Ishikawa (cell line): ENCODE data around the gene SLC6A19.
A peak's percentile ranks its signal among the peaks of the same experiment; 100 is the strongest.

Experiments
- CEBPB ChIP-seq: IDR thresholded peaks from 2 replicates; pipeline ENCODE4 v1.6.1; 2012
- CREB1 ChIP-seq: IDR thresholded peaks from 2 replicates; pipeline ENCODE4 v1.6.1; 2012; ENCODE audit warnings: low read depth
- EGR1 ChIP-seq: IDR thresholded peaks from 2 replicates; pipeline ENCODE4 v1.6.1; 2012
- EP300 ChIP-seq: IDR thresholded peaks from 2 replicates; pipeline ENCODE4 v1.6.1; 2012; ENCODE audit warnings: borderline replicate concordance
- FOXM1 ChIP-seq: IDR thresholded peaks from 2 replicates; pipeline ENCODE4 v1.6.1; 2012; ENCODE audit warnings: low read depth, borderline replicate concordance
- MAX ChIP-seq: IDR thresholded peaks from 2 replicates; pipeline ENCODE4 v1.6.1; 2012
- NFIC ChIP-seq: IDR thresholded peaks from 2 replicates; pipeline ENCODE4 v1.6.1; 2012
- RAD21 ChIP-seq: IDR thresholded peaks from 2 replicates; pipeline ENCODE4 v1.6.1; 2012; ENCODE audit warnings: low read depth
- REST ChIP-seq: IDR thresholded peaks from 2 replicates; pipeline ENCODE4 v1.6.1; 2012; ENCODE audit warnings: low read depth, mild to moderate bottlenecking
- TAF1 ChIP-seq: IDR thresholded peaks from 2 replicates; pipeline ENCODE4 v1.6.1; 2012; ENCODE audit warnings: low read depth, mild to moderate bottlenecking
- TCF12 ChIP-seq: IDR thresholded peaks from 2 replicates; pipeline ENCODE4 v1.6.1; 2012; ENCODE audit warnings: low read depth
- TEAD4 ChIP-seq: IDR thresholded peaks from 2 replicates; pipeline ENCODE4 v1.6.1; 2012
- USF1 ChIP-seq: IDR thresholded peaks from 2 replicates; pipeline ENCODE4 v1.6.1; 2012
- YY1 ChIP-seq: IDR thresholded peaks from 2 replicates; pipeline ENCODE4 v1.6.1; 2012; ENCODE audit warnings: low read depth
- ZBTB7A ChIP-seq: IDR thresholded peaks from 2 replicates; pipeline ENCODE4 v1.6.1; 2012; ENCODE audit warnings: low read depth

Gene SLC6A19

GRCh38 chr5:1249366-1250280 is 48.2 kb downstream of the SLC6A19 start:
- TF ChIP-seq CEBPB = no peak

GRCh38 chr5:1251678-1252580 is 50.5 kb downstream of the SLC6A19 start:
- TF ChIP-seq REST = peak; percentile 44
- TF ChIP-seq CREB1 = no peak
- no peak for TF ChIP-seq TAF1
- TF ChIP-seq EP300 = no peak
- no peak for TF ChIP-seq CEBPB
- TF ChIP-seq EGR1 = no peak

GRCh38 chr5:1252681-1253080 is 51.3 kb downstream of the SLC6A19 start:
- TF ChIP-seq NFIC (no peak), REST (no peak), YY1 (no peak), EP300 (no peak), CREB1 (no peak), MAX (no peak), ZBTB7A (no peak), CEBPB (no peak), RAD21 (no peak), TCF12 (no peak), TAF1 (no peak), USF1 (no peak), TEAD4 (no peak), FOXM1 (no peak), EGR1 (no peak)

GRCh38 chr5:1253456-1254105 is 52.2 kb downstream of the SLC6A19 start:
- TF ChIP-seq FOXM1 = no peak
- no peak for TF ChIP-seq YY1
- no peak for TF ChIP-seq EGR1
- TF ChIP-seq TAF1 = no peak
- no peak for TF ChIP-seq CEBPB
- no peak for TF ChIP-seq NFIC
- no peak for TF ChIP-seq CREB1

- TF ChIP-seq ZBTB7A (no peak), USF1 (no peak), RAD21 (no peak)
These were observed 52.8 kb downstream of the SLC6A19 start for GRCh38 chr5:1254196-1254595.

GRCh38 chr5:1255081-1255561 is 53.7 kb downstream of the SLC6A19 start:
- TF ChIP-seq MAX (no peak), TCF12 (no peak), CREB1 (no peak), EP300 (no peak), CEBPB (no peak), EGR1 (no peak), TAF1 (no peak), ZBTB7A (no peak), YY1 (no peak), TEAD4 (no peak), USF1 (no peak), REST (no peak), NFIC (no peak), FOXM1 (no peak), RAD21 (no peak)
